H1 (cell line): ENCODE data around the gene OGDH.

Experiments used
- SP2 ChIP-seq: IDR thresholded peaks from 2 replicates; pipeline ENCODE4 v1.6.1; 2012; ENCODE audit warnings: mild to moderate bottlenecking, low read length, inconsistent platforms
- TEAD4 ChIP-seq: IDR thresholded peaks from 2 replicates; pipeline ENCODE4 v1.6.1; 2012; ENCODE audit warnings: low read depth, low read length, inconsistent platforms, mixed read lengths
- TF ChIP-seq, protein P1 (sequence below), 3 experiments: IDR thresholded peaks; 1 replicate in 2 of 3; 2 replicates in 1 of 3; pipeline versions ENCODE4 v1.5.1 to v1.6.1; 2011; ENCODE audit warnings: low read length in 3 of 3, mild to moderate bottlenecking in 3 of 3, inconsistent platforms in 2 of 3, low read depth in 1 of 3, moderate library complexity in 1 of 3; ENCODE audit not compliant: insufficient read depth in 1 of 3; ENCODE audit errors: control extremely low read depth in 1 of 3

GRCh38 chr7:44626620-44627019 lies 20.2 kb downstream of the OGDH start:
- TF ChIP-seq, protein P1, sequence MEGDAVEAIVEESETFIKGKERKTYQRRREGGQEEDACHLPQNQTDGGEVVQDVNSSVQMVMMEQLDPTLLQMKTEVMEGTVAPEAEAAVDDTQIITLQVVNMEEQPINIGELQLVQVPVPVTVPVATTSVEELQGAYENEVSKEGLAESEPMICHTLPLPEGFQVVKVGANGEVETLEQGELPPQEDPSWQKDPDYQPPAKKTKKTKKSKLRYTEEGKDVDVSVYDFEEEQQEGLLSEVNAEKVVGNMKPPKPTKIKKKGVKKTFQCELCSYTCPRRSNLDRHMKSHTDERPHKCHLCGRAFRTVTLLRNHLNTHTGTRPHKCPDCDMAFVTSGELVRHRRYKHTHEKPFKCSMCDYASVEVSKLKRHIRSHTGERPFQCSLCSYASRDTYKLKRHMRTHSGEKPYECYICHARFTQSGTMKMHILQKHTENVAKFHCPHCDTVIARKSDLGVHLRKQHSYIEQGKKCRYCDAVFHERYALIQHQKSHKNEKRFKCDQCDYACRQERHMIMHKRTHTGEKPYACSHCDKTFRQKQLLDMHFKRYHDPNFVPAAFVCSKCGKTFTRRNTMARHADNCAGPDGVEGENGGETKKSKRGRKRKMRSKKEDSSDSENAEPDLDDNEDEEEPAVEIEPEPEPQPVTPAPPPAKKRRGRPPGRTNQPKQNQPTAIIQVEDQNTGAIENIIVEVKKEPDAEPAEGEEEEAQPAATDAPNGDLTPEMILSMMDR (IDR thresholded peaks at IDR 0.05; ENCODE audit: control extremely low read depth in 1 of 3, insufficient read depth in 1 of 3, low read depth in 1 of 3, low read length in 3 of 3), result no peak
- TF ChIP-seq SP2, result no peak
- no peak for TF ChIP-seq TEAD4
